K562 (cell line): ENCODE results near the gene PLXND1. TPM values are rescaled to one million over a fixed set of nuclear protein-coding genes. Genes with fewer than 3 reads are reported as not detected.

Experiments
- ATAC-seq: fragments of 200-7000 bp; cut with Tn5 transposase; 3 replicates; pipeline ENCODE4 v1.9.1; 2020; ENCODE audit warnings: moderate library complexity
- BruUV-seq: library from RNA; stranded (reverse); fragments of 400-500 nt; replicated peaks from 2 replicates; lab custom pipeline; 2021; lab: Mats Ljungman, UMichigan
- CTCF ChIA-PET: fragments of 300-600 bp; formaldehyde crosslinking; extraction: SDS; loops from one replicate; lab custom pipeline; 2021; ENCODE audit warnings: low intra/inter-chr PET ratio; lab: Yijun Ruan, JAX
- POLR2A ChIA-PET: fragments of 300-600, 350-650 bp; sonication (Branson Sonifier 250); formaldehyde crosslinking; extraction: SDS; loops from one replicate; lab custom pipeline; 2021; ENCODE audit warnings: antibody characterized with exemption, inconsistent platforms; lab: Yijun Ruan, JAX
- DNase-seq, 4 experiments: peaks; one replicate each; pipeline versions ENCODE4 v3.0.0 to v3.0.0-alpha.2; 2011 to 2018; ENCODE audit warnings: low spot score in 3 of 4, mixed read lengths in 3 of 4; ENCODE audit errors: extremely low read depth in 1 of 4
- FAIRE-seq: peaks from 2 replicates; lab custom pipeline; 2011; peaks lifted over from hg19 to GRCh38; lab: Jason Lieb, UNC
- H2AFZ ChIP-seq: 2 replicates; pipeline ENCODE4 v1.6.0; 2011; ENCODE audit warnings: low read depth, low read length, control low read depth, inconsistent platforms
- H3K27ac ChIP-seq: fragments of 200-600 bp; 3 replicates; pipeline ENCODE4 v1.8.0; 2011; ENCODE audit warnings: low read depth, mild to moderate bottlenecking, control low read depth, inconsistent platforms, low read length, moderate library complexity, mixed read lengths; ENCODE audit errors: extremely low read depth
- H3K27me3 ChIP-seq, 2 experiments: fragments of 300-600 bp in 1 of 2; 2 replicates in 1 of 2; 3 replicates in 1 of 2; pipeline versions ENCODE4 v1.6.0 to v1.8.0; 2011; ENCODE audit warnings: inconsistent platforms in 2 of 2, low read length in 2 of 2, mild to moderate bottlenecking in 1 of 2, mixed read lengths in 1 of 2, moderate library complexity in 1 of 2; ENCODE audit not compliant: control insufficient read depth in 2 of 2, insufficient read depth in 2 of 2
- H3K36me3 ChIP-seq: fragments of 300-600 bp; 3 replicates; pipeline ENCODE4 v1.8.0; 2011; ENCODE audit warnings: mild to moderate bottlenecking, low read length, inconsistent platforms; ENCODE audit not compliant: control insufficient read depth, insufficient read depth
- H3K4me1 ChIP-seq, 2 experiments: fragments of 200-600 bp in 1 of 2; replicated peaks in 1 of 2; 2 replicates in 1 of 2; 3 replicates in 1 of 2; pipeline versions ENCODE4 v1.5.1 to v1.8.0; 2011; ENCODE audit warnings: inconsistent platforms in 2 of 2, low read length in 2 of 2, mild to moderate bottlenecking in 1 of 2, mixed read lengths in 1 of 2, moderate library complexity in 1 of 2; ENCODE audit not compliant: control insufficient read depth in 2 of 2, insufficient read depth in 2 of 2
- H3K4me2 ChIP-seq: 2 replicates; pipeline ENCODE4 v1.6.1; 2011; ENCODE audit warnings: low read length, control low read depth, inconsistent platforms, mixed read lengths; ENCODE audit not compliant: insufficient read depth
- H3K4me3 ChIP-seq: fragments of 200-600 bp; sonication (generic), shearing (Covaris generic); 2 replicates; pipeline ENCODE4 v1.5.1; 2016; ENCODE audit warnings: control low read depth, inconsistent platforms
- H3K79me2 ChIP-seq: fragments of 200-600 bp; 3 replicates; pipeline ENCODE4 v1.8.0; 2011; ENCODE audit warnings: low read length, inconsistent platforms; ENCODE audit not compliant: control insufficient read depth, insufficient read depth
- H3K9ac ChIP-seq, 2 experiments: 2 replicates each; pipeline versions ENCODE4 v1.6.0 to v1.6.1; 2011; ENCODE audit warnings: low read depth in 2 of 2, low read length in 2 of 2, control low read depth in 1 of 2, inconsistent platforms in 1 of 2, mild to moderate bottlenecking in 1 of 2, mixed read lengths in 1 of 2; ENCODE audit not compliant: insufficient read depth in 1 of 2
- H3K9me1 ChIP-seq: one replicate; pipeline ENCODE4 v1.6.0; 2011; ENCODE audit warnings: inconsistent platforms, mild to moderate bottlenecking, low read length, moderate library complexity; ENCODE audit not compliant: control insufficient read depth, insufficient read depth
- H3K9me3 ChIP-seq: replicated peaks from 2 replicates; pipeline ENCODE4 v1.5.1; 2011; ENCODE audit warnings: low read depth, low read length, inconsistent platforms; ENCODE audit not compliant: control insufficient read depth, insufficient read depth
- H4K20me1 ChIP-seq: replicated peaks from 2 replicates; pipeline ENCODE4 v1.6.1; 2011; ENCODE audit warnings: low read length, inconsistent platforms, mixed read lengths; ENCODE audit not compliant: control insufficient read depth, insufficient read depth
- DACH1 ChIP-seq: fragments of 450-650 bp; IDR thresholded peaks from 2 replicates; pipeline ENCODE4 v1.6.1; 2018; ENCODE audit not compliant: partially characterized antibody
- MAFG ChIP-seq: fragments of 450-650 bp; conservative IDR thresholded peaks from 2 replicates; pipeline ENCODE4 v1.6.1; 2016; ENCODE audit warnings: missing genetic modification characterization, missing compliant biosample characterization
- MIER1 ChIP-seq: fragments of 450-650 bp; IDR thresholded peaks from 2 replicates; pipeline ENCODE4 v1.6.1; 2016; ENCODE audit warnings: antibody characterized with exemption, mild to moderate bottlenecking, low read depth
- MXI1 ChIP-seq: IDR thresholded peaks from 2 replicates; pipeline ENCODE4 v1.6.1; 2011; ENCODE audit warnings: low read depth, mild to moderate bottlenecking, improper control_type of control experiment, low read length
- POLR2G ChIP-seq: fragments of 200-400 bp; formaldehyde crosslinking; IDR thresholded peaks from 2 replicates; pipeline ENCODE4 v1.6.1; 2017; ENCODE audit warnings: low read depth, mild to moderate bottlenecking, antibody characterized with exemption, low read length, moderate library complexity
- TEAD2 ChIP-seq: fragments of 450-650 bp; IDR thresholded peaks from 2 replicates; pipeline ENCODE4 v1.6.1; 2016; ENCODE audit warnings: missing genetic modification characterization, control low read depth, missing compliant biosample characterization
- XRCC4 ChIP-seq: IDR thresholded peaks from one replicate; pipeline ENCODE4 v1.6.1; 2011; ENCODE audit not compliant: insufficient read depth, insufficient read length; ENCODE audit errors: extremely low read depth
- ZNF143 ChIP-seq: sonication (generic); formaldehyde crosslinking; IDR thresholded peaks from 2 replicates; pipeline ENCODE4 v1.9.0; 2022; ENCODE audit warnings: mild to moderate bottlenecking, missing genetic modification reagents
- ZNF165 ChIP-seq: fragments of 250-450 bp; sonication (Bioruptor Pico); IDR thresholded peaks from 2 replicates; pipeline ENCODE4 v1.4.0; 2020; ENCODE audit warnings: borderline replicate concordance
- ZNF184 ChIP-seq: sonication (generic); formaldehyde crosslinking; IDR thresholded peaks from 2 replicates; pipeline ENCODE4 v1.5.0; 2020; ENCODE audit warnings: missing genetic modification reagents
- ZNF785 ChIP-seq: fragments of 250-450 bp; sonication (Bioruptor Pico); IDR thresholded peaks from 2 replicates; pipeline ENCODE4 v1.4.0; 2020; ENCODE audit warnings: mild to moderate bottlenecking
- WGBS: fragments of 100-300 bp; shearing (Covaris generic); methylation state at CpG from one replicate; pipeline ENCODE4 v1.1.6; 2016; ENCODE audit warnings: low coverage, mixed read lengths; ENCODE audit not compliant: insufficient coverage; ENCODE audit errors: missing lambda C conversion rate; 5-methylcytosine and 5-hydroxymethylcytosine counted together
- in situ Hi-C: fragments of 300-500 bp; cut with MboI; formaldehyde crosslinking; loops from 4 replicates; pipeline ENCODE4 v1.15.0; 2018; ENCODE audit warnings: inconsistent platforms, mixed read lengths
- intact Hi-C: fragments of 100-400 bp; cut with micrococcal nuclease; formaldehyde crosslinking; loops from 2 replicates; pipeline ENCODE4 v1.14.2; 2022
- polyA plus RNA-seq, 8 experiments: library from polyadenylated mRNA; depleted of rRNA in 4 of 8; stranded (reverse) in 5 of 8; unstranded in 3 of 8; fragments of >200 nt; fragmentation: Nextera tagmentation in 2 of 8; fragmentation: Illumina TruSeq in 1 of 8; extraction: Ambion mirVana in 2 of 8; extraction: Trizol in 1 of 8; gene quantifications; 2 replicates each; pipeline versions ENCODE4 v1.2.1 to v1.2.3, GENCODE V29; 2011 to 2014; ENCODE audit warnings: inconsistent platforms in 1 of 8, missing spikeins in 1 of 8
- total RNA-seq, 7 experiments: library from RNA; depleted of rRNA in 6 of 7; stranded (reverse); fragments of >200 nt in 6 of 7; fragmentation: Illumina TruSeq in 2 of 7; extraction: Trizol in 2 of 7; gene quantifications; 2 replicates each; pipeline versions ENCODE4 v1.2.1 to v1.2.3, GENCODE V29; 2011 to 2021; ENCODE audit warnings: low replicate concordance in 1 of 7
- TF ChIP-seq, protein P1 (sequence below), 2 experiments: fragments of 450-650 bp; IDR thresholded peaks; 2 replicates each; pipeline ENCODE4 v1.6.1; 2016; ENCODE audit warnings: mild to moderate bottlenecking in 2 of 2, borderline replicate concordance in 1 of 2, low read depth in 1 of 2, moderate library complexity in 1 of 2
- TF ChIP-seq, protein P2 (sequence below): IDR thresholded peaks from 2 replicates; pipeline ENCODE4 v1.6.1; 2012; ENCODE audit warnings: low read depth, low read length, improper control_type of control experiment, borderline replicate concordance

Gene PLXND1
- total and polyA plus RNA-seq, 9 of the 15 experiments (the other 6 are each of a cell fraction or from before 2014, with no cell fraction given): 0.34 to 28.8 (median 14.0) TPM

DNA sequence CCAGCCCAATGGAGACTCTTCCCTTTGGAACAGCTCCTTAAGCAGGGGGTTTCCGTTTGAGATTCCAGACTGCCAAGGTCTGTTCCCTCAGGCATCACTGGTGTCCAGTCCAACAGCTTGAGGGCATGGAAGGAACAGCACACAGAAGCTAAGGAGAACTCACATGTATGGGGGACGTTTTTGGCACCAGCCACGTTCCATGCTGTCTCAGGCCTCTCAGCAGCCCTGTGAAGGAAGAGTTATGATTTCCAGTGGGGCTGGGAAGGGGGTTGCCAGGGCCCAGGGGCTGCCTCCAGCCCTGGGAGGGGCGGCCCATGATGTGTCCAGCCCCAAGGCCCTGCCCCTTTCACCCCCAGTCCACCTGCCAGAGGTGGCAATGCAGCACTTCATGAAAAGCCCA is 85.5 kb downstream of the PLXND1 start:
- no peaks in the 10 kb centered on the region for H4K20me1 ChIP-seq
- no peak overlapping the region for H3K27ac ChIP-seq
- no peak for FAIRE-seq
- H3K79me2 ChIP-seq: no peaks in the 10 kb centered on the region
- peaks cover 0 to 23% of the 10 kb centered on the region in 2 experiments; a peak in 2 of 5 replicates for H3K27me3 ChIP-seq
- in situ Hi-C loops (no loop called here), intact Hi-C loops (no loop called here)
- H3K4me3 ChIP-seq: no peak overlapping the region
- H3K4me2 ChIP-seq: no peak overlapping the region
- ChIA-PET CTCF (no interaction called here), POLR2A (no interaction called here)
- H2AFZ ChIP-seq: no peak overlapping the region
- BruUV-seq: no TSS peak
- no peak overlapping the region for H3K9ac ChIP-seq
- H3K36me3 ChIP-seq: no peaks in the 10 kb centered on the region
- no peak for DNase-seq
- 3% methylated on average over 4 of the region's 4 CpGs for WGBS
- H3K9me1 ChIP-seq: no peaks in the 10 kb centered on the region
- no peaks in the 10 kb centered on the region for H3K4me1 ChIP-seq
- no peaks in the 10 kb centered on the region for H3K9me3 ChIP-seq
- ATAC-seq: no peak
- no peak for TF ChIP-seq XRCC4
- no peak for TF ChIP-seq DACH1
- TF ChIP-seq, protein P1, sequence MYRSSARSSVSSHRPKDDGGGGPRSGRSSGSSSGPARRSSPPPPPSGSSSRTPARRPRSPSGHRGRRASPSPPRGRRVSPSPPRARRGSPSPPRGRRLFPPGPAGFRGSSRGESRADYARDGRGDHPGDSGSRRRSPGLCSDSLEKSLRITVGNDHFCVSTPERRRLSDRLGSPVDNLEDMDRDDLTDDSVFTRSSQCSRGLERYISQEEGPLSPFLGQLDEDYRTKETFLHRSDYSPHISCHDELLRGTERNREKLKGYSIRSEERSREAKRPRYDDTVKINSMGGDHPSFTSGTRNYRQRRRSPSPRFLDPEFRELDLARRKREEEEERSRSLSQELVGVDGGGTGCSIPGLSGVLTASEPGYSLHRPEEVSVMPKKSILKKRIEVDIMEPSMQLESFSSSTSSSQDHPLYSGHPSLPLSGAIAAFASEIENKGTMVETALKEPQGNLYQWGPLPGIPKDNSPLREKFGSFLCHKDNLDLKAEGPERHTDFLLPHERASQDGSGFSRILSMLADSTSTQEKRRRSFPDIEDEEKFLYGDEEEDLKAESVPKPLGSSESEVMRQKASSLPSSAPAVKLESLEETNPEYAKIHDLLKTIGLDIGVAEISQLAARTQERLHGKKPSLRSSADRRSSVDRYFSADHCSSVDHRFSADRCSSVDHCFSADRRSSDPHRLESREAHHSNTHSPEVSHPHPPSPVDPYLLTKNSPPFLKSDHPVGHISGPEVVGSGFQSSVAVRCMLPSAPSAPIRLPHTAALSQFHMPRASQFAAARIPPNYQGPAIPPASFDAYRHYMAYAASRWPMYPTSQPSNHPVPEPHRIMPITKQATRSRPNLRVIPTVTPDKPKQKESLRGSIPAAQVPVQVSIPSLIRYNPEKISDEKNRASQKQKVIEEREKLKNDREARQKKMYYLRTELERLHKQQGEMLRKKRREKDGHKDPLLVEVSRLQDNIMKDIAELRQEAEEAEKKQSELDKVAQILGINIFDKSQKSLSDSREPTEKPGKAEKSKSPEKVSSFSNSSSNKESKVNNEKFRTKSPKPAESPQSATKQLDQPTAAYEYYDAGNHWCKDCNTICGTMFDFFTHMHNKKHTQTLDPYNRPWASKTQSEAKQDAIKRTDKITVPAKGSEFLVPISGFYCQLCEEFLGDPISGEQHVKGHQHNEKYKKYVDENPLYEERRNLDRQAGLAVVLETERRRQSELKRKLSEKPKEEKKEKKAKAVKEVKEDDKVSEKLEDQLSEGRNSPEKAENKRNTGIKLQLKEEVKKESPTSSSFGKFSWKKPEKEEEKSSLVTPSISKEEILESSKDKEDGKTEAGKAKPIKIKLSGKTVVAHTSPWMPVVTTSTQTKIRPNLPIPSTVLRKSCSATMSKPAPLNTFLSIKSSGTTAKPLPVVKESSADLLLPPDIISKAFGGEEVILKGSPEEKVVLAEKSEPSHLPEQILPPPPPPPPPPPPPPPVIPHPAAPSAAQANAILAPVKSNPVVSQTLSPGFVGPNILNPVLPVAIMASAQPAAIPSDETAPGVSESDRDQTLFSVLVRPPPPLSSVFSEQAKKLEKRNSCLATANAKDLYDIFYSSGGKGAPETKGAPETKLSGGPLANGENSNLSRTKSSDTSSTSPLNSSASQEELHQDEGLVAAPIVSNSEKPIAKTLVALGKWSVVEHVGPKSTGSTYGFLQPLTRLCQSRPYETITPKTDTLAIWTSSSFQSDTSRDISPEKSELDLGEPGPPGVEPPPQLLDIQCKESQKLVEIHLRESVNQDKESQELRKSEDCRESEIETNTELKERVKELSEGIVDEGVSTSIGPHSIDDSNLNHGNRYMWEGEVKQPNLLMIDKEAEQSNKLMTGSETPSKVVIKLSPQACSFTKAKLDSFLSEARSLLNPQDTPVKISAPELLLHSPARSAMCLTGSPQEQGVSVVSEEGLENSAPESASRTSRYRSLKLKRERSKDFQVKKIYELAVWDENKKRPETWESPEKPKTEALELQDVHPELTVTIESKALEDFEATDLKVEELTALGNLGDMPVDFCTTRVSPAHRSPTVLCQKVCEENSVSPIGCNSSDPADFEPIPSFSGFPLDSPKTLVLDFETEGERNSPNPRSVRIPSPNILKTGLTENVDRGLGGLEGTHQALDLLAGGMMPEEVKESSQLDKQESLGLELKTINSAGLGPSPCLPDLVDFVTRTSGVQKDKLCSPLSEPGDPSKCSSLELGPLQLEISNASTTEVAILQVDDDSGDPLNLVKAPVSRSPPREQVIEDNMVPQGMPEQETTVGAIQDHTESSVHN (IDR thresholded peaks at IDR 0.05; ENCODE audit: borderline replicate concordance in 1 of 2, low read depth in 1 of 2): no peak
- no peak for TF ChIP-seq MXI1
- no peak for TF ChIP-seq POLR2G
- no peak for TF ChIP-seq ZNF785 (CRISPR knock-in tag)
- TF ChIP-seq TEAD2 (tag): no peak
- no peak for TF ChIP-seq ZNF184 (CRISPR knock-in tag)
- no peak for TF ChIP-seq MIER1
- TF ChIP-seq MAFG (tag): no peak
- TF ChIP-seq, protein P2, sequence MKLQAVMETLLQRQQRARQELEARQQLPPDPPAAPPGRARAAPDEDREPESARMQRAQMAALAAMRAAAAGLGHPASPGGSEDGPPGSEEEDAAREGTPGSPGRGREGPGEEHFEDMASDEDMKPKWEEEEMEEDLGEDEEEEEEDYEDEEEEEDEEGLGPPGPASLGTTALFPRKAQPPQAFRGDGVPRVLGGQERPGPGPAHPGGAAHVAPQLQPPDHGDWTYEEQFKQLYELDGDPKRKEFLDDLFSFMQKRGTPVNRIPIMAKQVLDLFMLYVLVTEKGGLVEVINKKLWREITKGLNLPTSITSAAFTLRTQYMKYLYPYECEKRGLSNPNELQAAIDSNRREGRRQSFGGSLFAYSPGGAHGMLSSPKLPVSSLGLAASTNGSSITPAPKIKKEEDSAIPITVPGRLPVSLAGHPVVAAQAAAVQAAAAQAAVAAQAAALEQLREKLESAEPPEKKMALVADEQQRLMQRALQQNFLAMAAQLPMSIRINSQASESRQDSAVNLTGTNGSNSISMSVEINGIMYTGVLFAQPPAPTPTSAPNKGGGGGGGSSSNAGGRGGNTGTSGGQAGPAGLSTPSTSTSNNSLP: no peak
- TF ChIP-seq ZNF143 (CRISPR knock-in tag): no peak
- TF ChIP-seq ZNF165 (CRISPR knock-in tag): no peak
